Stimulated activated CD4-positive, alpha-beta T cell treated with anti-CD3 and anti-CD28 coated beads, Interleukin-2, amount 100 ng/mL, for 24 hours (primary cell): ENCODE data around the gene AHI1.
"Not testable (repeated sequence)": the region's sequence is repeated elsewhere in the genome, so short reads cannot be mapped to it uniquely, and the experiment has no call there.

ENCODE experiments used
- DNase-seq, 2 donors: peaks; one replicate each; pipeline ENCODE4 v3.0.0-alpha.2; 2020

Gene AHI1

GRCh38 chr6:135383301-135383700 is 114.2 kb downstream of the AHI1 start:
- DNase-seq = no peak

GRCh38 chr6:135382182-135382628 is 115.3 kb downstream of the AHI1 start:
- DNase-seq = no peak

GRCh38 chr6:135380793-135381192 is 116.7 kb downstream of the AHI1 start:
- DNase-seq = no peak

- DNase-seq = no peak
Measured at GRCh38 chr6:135379647-135380046, 117.9 kb downstream of the AHI1 start.

- DNase-seq = no peak
Measured at GRCh38 chr6:135372758-135373157, 124.8 kb downstream of the AHI1 start.

GRCh38 chr6:135363622-135364021 is 133.9 kb downstream of the AHI1 start:
- not testable (repeated sequence) for DNase-seq

- DNase-seq = no peak
Measured at GRCh38 chr6:135362124-135362523, 135.4 kb downstream of the AHI1 start.

GRCh38 chr6:135360222-135360621 is 137.3 kb downstream of the AHI1 start:
- DNase-seq = no peak

GRCh38 chr6:135358985-135359384 is 138.6 kb downstream of the AHI1 start:
- no peak for DNase-seq

- no peak for DNase-seq
Measured at GRCh38 chr6:135358251-135358821, 139.2 kb downstream of the AHI1 start.

- no peak for DNase-seq
Measured at GRCh38 chr6:135354407-135354806, 143.1 kb downstream of the AHI1 start.

GRCh38 chr6:135353113-135353512 is 144.4 kb downstream of the AHI1 start:
- DNase-seq = no peak

- DNase-seq = no peak
Measured at GRCh38 chr6:135351635-135352034, 145.9 kb downstream of the AHI1 start.

GRCh38 chr6:135347887-135348286 is 149.7 kb downstream of the AHI1 start:
- no peak for DNase-seq

GRCh38 chr6:135346747-135347146 is 150.8 kb downstream of the AHI1 start:
- DNase-seq = no peak

GRCh38 chr6:135344526-135344925 is 153.0 kb downstream of the AHI1 start:
- no peak for DNase-seq

- not testable (repeated sequence) for DNase-seq
Measured at GRCh38 chr6:135339920-135340319, 157.6 kb downstream of the AHI1 start.

- DNase-seq = no peak
Measured at GRCh38 chr6:135334169-135334568, 163.4 kb downstream of the AHI1 start.

- DNase-seq = no peak
Measured at GRCh38 chr6:135331002-135331401, 166.5 kb downstream of the AHI1 start.

- DNase-seq = no peak
Measured at GRCh38 chr6:135329851-135330803, 167.4 kb downstream of the AHI1 start.

- DNase-seq = no peak
Measured at GRCh38 chr6:135328136-135328535, 169.4 kb downstream of the AHI1 start.

GRCh38 chr6:135325624-135326424 is 171.7 kb downstream of the AHI1 start:
- no peak for DNase-seq

GRCh38 chr6:135324531-135324930 is 173.0 kb downstream of the AHI1 start:
- no peak for DNase-seq
